ENCODE data around the gene QRICH1. TPM values are rescaled to one million over a fixed set of nuclear protein-coding genes. Genes with fewer than 3 reads are reported as not detected.

QRICH1 gene
- total RNA-seq, 2 donors from 2014 or later = 59.8 to 76.0 TPM

DNA sequence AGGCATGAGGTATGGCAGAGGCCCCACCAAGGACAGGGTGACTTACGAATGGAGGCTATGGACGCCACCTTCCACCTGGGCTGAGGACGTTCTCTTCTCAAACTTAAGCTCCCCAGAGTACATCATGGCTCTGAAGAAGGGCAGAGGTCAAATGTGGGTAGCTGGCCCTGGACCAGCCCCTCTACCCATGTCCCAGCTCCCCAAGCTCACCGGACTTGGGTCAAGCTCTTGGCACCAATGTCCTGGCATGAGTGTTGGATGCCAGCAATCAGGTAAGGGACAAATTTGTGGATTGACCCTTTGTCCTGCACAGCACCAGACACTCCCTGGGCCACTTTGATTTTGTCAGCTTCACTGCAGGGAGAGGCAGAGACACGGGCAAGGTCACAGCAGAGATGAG is 69.4 kb downstream of the QRICH1 start:
- Histone ChIP-seq H3K9me3 (no peaks in the 10 kb centered on the region), H3K4me3 (no peak overlapping the region), H3K4me1 (peaks cover 15% of the 10 kb centered on the region), H3K36me3 (peaks cover 4% of the 10 kb centered on the region), H3K9ac (ENCODE audit: low read depth in 2 of 2, low read length in 2 of 2) (no peak overlapping the region), H3K27me3 (no peaks in the 10 kb centered on the region), H3K27ac (no peak overlapping the region)
- TF ChIP-seq, protein P1, sequence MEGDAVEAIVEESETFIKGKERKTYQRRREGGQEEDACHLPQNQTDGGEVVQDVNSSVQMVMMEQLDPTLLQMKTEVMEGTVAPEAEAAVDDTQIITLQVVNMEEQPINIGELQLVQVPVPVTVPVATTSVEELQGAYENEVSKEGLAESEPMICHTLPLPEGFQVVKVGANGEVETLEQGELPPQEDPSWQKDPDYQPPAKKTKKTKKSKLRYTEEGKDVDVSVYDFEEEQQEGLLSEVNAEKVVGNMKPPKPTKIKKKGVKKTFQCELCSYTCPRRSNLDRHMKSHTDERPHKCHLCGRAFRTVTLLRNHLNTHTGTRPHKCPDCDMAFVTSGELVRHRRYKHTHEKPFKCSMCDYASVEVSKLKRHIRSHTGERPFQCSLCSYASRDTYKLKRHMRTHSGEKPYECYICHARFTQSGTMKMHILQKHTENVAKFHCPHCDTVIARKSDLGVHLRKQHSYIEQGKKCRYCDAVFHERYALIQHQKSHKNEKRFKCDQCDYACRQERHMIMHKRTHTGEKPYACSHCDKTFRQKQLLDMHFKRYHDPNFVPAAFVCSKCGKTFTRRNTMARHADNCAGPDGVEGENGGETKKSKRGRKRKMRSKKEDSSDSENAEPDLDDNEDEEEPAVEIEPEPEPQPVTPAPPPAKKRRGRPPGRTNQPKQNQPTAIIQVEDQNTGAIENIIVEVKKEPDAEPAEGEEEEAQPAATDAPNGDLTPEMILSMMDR (IDR thresholded peaks at IDR 0.05) = no peak
- intact Hi-C loops (cut with DNase I) = no loop called here
- no peak for DNase-seq

DNA sequence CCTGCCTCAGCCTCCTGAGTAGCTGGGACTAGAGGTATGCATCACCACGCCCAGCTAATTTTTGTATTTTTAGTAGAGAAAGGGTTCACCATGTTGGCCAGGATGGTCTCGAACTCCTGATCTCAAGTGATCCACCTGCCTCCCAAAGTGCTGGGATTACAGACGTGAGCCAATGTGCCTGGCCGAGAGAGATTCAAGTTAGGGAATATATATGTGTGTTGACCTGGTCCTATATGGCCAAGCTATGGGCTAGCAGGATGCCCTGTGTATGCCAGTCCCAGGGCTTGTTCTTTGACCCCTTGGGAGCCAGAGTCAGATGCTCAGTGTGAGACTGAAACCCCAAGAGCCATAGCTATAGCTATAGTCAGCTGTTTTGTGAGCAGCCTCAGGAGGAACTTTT is 70.1 kb downstream of the QRICH1 start:
- H3K27me3 ChIP-seq = no peaks in the 10 kb centered on the region
- H3K9ac ChIP-seq (ENCODE audit: low read depth in 2 of 2, low read length in 2 of 2) = no peak overlapping the region
- intact Hi-C loops (cut with DNase I) = no loop called here
- H3K9me3 ChIP-seq = no peaks in the 10 kb centered on the region
- H3K4me1 ChIP-seq = peaks cover 18% of the 10 kb centered on the region
- H3K36me3 ChIP-seq = peaks cover 4% of the 10 kb centered on the region
- no peak for DNase-seq
- H3K4me3 ChIP-seq = no peak overlapping the region
- TF ChIP-seq, protein P1 (IDR thresholded peaks at IDR 0.05) = no peak
- H3K27ac ChIP-seq = no peak overlapping the region

DNA sequence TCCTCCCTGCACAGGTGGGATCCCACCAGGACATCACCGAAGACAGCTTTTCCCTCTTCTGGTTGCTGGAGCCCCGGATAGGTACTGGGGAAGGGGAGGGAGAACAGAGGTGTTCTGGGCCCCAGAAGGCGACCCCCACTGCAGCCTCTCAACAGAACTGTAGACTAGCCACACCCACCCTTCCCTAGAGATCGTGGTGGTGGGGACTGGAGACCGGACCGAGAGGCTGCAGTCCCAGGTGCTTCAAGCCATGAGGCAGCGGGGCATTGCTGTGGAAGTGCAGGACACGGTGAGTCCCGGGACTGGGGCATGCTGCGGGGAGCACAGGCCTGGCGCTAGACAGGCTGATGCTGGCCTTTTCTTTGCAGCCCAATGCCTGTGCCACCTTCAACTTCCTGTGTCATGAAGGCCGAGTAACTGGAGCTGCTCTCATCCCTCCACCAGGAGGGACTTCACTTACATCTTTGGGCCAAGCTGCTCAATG is 71.1 kb downstream of the QRICH1 start:
- Histone ChIP-seq H3K9ac (ENCODE audit: low read depth in 2 of 2, low read length in 2 of 2) (peak overlapping the region; percentile 92 to 98), H3K9me3 (no peaks in the 10 kb centered on the region), H3K4me3 (peak overlapping the region; percentile 92), H3K4me1 (peaks cover 12% of the 10 kb centered on the region), H3K36me3 (peaks cover 4% of the 10 kb centered on the region), H3K27me3 (no peaks in the 10 kb centered on the region), H3K27ac (peak overlapping the region; percentile 100)
- no peak for DNase-seq
- TF ChIP-seq, protein P1 (IDR thresholded peaks at IDR 0.05) = no peak
- intact Hi-C loops (cut with DNase I) = no loop called here

DNA sequence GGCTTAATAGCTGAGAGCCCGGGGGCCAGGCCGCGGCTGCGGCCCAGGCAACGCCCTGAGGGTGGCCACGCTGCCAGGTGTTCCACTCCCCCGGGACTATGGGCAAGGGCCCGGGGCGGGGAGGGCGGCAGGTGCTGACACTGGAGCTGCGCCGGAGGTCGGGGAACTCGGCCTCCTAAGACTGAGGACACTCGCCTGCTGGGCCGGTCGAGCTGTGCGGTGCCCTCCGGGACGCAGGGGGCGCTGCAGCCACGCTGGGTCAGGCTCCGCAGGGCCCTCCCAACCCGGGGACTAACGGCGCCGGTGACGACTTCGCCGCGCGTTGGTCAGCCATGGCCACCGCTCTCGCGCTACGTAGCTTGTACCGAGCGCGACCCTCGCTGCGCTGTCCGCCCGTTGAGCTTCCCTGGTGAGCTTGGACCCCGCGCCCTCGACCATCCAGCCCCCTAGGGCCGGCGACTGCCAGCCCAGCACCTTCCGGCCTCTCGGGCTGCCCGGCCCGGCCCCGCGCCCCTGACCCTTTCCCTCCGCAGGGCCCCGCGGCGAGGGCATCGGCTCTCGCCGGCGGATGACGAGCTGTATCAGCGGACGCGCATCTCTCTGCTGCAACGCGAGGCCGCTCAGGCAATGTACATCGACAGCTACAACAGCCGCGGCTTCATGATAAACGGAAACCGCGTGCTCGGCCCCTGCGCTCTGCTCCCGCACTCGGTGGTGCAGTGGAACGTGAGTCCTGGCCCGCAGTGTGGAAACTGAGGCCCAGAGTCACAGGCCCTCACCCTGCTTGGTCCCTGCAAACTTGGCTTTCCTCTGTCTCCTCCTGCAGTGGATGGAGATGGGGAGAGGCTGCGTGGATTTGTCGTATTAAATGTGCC is 71.8 kb downstream of the QRICH1 start, which contains the start of gene NDUFAF3:
TSS of gene NDUFAF3 (plus strand) at position 309 of the 875 bp plus-strand sequence. CDS start at position 333, 24 bp downstream.
- Histone ChIP-seq H3K4me1 (peaks cover 19% of the 10 kb centered on the region), H3K36me3 (peaks cover 4% of the 10 kb centered on the region), H3K9ac (ENCODE audit: low read depth in 2 of 2, low read length in 2 of 2) (peak within 1 kb of the TSS; percentile 97 to 98), H3K27me3 (no peaks in the 10 kb centered on the region), H3K4me3 (peak within 1 kb of the TSS; percentile 92), H3K27ac (peak within 1 kb of the TSS; percentile 100), H3K9me3 (no peaks in the 10 kb centered on the region)
- DNase-seq = peak; percentile 95
- TF ChIP-seq, protein P1 (IDR thresholded peaks at IDR 0.05) = peak; percentile 95
- intact Hi-C loops (cut with DNase I) = no loop called here

DNA sequence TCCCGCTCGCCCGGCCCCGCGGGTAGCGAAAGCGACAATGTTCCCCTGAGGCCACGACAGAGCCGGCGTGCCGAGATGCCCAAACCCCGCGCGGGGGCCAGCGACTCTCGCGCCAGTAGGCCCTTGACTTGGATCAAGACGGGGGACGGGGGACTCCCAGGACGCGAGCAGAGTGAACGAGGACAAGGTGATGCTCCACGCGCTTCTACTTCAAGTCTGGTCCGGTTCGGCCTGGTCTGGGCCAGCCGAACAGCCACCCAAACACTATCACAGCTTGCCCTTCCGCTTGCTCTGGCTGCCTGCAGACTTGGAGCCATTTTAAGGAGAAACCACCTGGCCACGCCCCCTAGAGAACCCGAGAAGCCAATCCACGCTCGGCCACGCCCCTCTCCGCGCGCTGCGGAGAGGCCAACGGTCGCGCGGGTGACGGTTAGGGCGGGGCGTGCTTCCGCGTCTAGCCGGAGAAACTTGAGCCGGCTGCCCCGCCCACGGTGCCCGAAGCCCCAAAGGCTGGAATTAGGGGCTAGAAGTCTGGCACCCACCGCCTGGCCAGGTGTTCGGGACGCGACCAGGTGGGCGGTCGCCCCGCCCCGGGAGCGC is 72.6 kb downstream of the QRICH1 start:
- peak overlapping the region; percentile 92 for H3K4me3 ChIP-seq
- H3K9ac ChIP-seq (ENCODE audit: low read depth in 2 of 2, low read length in 2 of 2) = peak overlapping the region; percentile 97 to 98
- peaks cover 20% of the 10 kb centered on the region for H3K4me1 ChIP-seq
- no peaks in the 10 kb centered on the region for H3K27me3 ChIP-seq
- TF ChIP-seq, protein P1 (IDR thresholded peaks at IDR 0.05) = no peak
- H3K36me3 ChIP-seq = peaks cover 4% of the 10 kb centered on the region
- peak overlapping the region; percentile 100 for H3K27ac ChIP-seq
- no peaks in the 10 kb centered on the region for H3K9me3 ChIP-seq
- peak; percentile 100 for DNase-seq
- intact Hi-C loops (cut with DNase I) = no loop called here
